Measurements from ENCODE around the gene WDR88.

DNA sequence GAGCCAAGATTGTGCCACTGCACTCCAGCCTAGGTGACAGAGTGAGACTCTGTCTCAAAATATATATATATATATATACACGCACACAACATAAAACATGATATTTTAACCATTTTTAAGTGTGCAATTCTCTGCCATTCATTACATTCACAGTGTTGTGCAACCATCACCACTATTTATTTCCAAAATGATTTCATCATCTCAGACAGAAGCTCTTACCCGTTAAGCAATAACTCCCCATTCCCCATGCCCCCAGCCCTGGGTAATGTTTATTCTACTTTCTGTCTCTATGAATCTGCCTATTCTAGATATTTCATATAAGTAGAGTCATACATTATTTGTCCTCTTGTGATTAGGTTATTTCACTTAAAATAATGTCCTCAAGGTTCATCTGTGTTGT lies 20.3 kb downstream of the WDR88 start:
- no peak for TF ChIP-seq EZH2phosphoT487 (IDR thresholded peaks at IDR 0.05; ENCODE audit: borderline replicate concordance, low read depth, low read length)
- TF ChIP-seq, protein P1, sequence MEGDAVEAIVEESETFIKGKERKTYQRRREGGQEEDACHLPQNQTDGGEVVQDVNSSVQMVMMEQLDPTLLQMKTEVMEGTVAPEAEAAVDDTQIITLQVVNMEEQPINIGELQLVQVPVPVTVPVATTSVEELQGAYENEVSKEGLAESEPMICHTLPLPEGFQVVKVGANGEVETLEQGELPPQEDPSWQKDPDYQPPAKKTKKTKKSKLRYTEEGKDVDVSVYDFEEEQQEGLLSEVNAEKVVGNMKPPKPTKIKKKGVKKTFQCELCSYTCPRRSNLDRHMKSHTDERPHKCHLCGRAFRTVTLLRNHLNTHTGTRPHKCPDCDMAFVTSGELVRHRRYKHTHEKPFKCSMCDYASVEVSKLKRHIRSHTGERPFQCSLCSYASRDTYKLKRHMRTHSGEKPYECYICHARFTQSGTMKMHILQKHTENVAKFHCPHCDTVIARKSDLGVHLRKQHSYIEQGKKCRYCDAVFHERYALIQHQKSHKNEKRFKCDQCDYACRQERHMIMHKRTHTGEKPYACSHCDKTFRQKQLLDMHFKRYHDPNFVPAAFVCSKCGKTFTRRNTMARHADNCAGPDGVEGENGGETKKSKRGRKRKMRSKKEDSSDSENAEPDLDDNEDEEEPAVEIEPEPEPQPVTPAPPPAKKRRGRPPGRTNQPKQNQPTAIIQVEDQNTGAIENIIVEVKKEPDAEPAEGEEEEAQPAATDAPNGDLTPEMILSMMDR (conservative IDR thresholded peaks at IDR 0.05; ENCODE audit: low read length): no peak

Data from OCI-LY7 (cell line).